Stimulated activated CD8-positive, alpha-beta memory T cell treated with anti-CD3 and anti-CD28 coated beads, Interleukin-4, amount 100 ng/mL, for 48 hours (primary cell): ENCODE results near the gene PPA1.
A peak's percentile ranks its signal among the peaks of the same experiment; 100 is the strongest.
"Not testable (repeated sequence)": the region's sequence is repeated elsewhere in the genome, so short reads cannot be mapped to it uniquely, and the experiment has no call there.

Source experiments
- DNase-seq: peaks from one replicate; pipeline ENCODE4 v3.0.0-alpha.2; 2020

PPA1 gene

DNA sequence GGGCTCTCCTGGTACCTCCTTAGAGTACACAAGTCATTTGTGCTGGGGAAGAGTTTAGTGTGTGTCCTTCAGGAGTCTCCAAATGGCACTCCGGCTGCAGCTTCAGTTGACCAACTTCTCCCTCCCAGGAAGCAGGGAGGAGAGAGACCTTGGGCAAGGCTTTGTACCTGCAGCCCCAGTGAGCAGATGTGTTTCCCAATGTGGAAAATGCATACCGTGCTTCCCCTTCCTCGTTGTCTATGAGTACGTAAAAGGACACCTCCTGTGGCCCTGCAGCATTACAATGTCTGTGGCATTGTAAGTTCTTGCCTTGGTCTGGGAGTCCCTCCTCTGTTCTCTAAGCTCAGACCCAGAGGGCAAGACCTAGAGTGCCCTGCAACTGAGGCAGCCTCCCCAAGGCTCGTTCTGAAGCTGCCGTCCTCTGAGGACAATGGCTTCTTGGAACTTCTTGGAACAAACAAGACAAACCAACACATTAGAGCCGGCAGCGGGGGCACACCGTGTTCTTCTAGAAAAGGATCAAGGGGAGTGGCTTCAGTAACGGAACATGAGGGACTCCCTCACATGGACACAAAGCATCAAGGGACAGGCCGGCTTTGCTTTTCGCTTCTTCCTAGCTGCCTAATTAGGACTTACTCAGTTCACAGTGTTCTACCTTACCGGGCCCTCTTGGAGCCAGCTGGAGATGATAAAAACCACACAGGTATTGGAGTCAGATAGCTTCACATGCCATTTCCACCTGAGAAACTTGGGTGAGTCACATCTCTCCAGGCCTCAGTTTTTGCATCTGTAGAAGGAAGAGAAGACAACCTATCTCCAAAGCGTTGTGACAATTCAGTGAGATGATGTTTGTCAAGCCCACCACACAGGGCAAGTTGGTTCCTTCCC, 20.9 kb upstream of the PPA1 start:
- no peak for DNase-seq

DNA sequence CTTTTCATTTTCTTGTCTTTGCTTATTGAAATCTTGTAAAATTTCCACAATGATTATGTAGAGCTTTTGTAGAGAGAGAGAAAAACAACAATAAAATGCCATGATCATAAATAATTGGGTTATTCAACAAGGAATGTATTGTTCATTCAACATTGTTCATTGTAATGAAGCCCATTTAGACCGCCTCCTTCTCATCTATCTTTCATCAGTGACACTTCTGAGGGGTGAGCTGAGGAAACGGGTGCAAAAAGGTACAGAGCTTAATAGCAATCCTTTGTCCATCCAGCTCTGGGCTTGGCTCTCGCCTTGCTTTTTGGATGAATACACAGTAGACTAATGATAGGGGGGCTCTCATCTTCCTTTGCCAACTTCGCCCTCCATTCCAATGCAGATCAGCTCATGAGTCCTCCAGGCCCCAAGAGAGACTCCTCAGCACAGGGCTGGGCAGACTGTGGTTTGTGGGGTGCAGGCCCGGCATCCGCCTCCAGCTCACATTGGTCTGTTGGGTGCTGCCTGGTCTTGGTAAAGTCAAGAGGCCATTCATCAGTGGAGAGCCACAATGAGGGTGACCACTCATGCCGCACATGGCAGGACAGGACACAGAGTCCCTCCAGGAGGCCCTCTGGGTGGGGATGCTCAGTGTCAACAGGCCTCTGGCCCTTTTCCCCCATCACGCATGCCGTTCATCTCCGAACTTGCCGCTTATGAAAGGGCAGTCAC, 17.9 kb upstream of the PPA1 start:
- no peak for DNase-seq

DNA sequence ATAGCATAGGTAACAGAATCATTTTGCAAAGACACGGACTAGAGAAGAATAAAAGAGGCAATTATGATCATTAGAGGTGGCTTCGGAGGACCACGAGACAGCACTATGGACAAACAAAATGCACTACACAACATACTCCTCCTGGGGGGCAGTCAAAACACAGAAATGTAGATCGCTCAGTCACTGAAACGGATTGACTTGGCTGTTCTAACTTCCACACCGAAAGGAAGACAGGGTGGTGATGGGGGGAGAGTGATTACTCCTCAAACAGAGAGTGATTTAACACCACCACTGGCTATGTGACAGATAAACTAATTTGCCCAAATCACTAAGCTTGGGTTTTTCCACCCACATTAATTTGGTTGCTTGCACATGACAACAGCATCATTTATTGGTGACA, 14.1 kb upstream of the PPA1 start:
- DNase-seq = no peak

DNA sequence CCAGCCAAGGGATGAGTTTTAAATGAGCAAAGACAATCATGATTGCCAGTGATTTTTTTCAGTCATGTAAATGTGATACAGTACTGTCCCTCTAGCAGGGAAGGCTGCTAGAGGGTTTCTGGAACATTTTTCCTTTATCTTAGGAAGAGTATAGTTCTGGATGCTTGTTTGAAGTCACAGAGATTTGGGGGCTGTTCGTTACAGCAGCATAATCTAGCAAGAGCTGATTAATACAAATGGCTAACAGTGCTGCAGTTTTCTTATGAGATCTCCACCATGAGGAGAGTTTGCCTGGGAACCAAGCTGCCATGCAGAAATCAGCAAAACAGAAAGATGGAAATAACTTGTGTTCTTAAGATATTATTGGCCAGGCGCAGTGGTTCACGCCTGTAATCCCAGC, 7.9 kb upstream of the PPA1 start:
- DNase-seq = no peak

DNA sequence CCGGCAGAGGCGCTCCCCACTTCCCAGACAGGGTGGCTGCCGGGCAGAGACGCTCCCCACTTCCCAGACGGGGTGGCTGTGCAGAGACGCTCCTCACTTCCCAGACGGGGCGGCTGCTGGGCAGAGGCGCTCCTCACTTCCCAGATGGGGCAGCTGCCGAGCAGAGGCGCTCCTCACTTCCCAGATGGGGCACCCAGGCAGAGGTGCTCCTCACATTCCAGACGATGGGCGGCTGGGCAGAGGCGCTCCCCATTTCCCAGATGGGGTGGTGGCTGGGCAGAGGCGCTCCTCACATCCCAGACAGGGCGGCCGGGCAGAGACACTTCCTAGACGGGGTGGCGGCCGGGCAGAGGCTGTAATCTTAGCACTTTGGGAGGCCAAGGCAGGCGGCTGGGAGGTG, 6.8 kb upstream of the PPA1 start:
- DNase-seq = not testable (repeated sequence)

DNA sequence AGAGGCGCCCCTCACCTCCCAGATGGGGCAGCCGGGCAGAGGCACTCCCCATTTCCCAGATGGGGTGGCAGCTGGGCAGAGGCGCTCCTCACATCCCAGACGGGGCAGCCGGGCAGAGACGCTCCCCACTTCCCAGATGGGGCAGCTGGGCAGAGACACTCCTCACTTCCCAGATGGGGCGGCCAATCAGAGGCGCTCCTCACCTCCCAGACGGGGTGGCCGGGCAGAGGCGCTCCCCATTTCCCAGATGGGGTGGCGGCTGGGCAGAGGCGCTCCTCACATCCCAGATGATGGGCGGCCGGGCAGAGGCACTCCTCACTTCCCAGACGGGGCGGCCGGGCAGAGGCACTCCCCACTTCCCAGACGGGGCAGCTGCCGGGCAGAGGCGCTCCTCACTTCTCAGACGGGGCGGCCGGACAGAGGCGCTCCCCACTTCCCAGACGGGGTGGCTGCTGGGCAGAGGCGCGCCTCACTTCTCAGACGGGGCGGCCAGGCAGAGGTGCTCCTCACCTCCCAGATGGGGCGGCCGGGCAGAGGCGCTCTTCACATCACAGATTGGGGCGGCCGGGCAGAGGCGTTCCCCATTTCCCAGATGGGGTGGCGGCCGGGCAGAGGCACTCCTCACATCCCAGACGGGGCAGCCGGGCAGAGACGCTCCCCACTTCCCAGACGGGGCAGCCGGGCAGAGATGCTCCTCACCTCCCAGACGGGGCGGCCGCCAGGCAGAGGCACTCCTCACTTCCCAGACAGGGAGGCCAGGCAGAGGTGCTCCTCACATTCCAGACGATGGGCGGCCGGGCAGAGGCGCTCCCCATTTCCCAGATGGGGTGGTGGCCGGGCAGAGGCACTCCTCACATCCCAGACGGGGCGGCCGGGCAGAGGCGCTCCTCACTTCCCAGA, 6.1 kb upstream of the PPA1 start:
- DNase-seq = not testable (repeated sequence)

DNA sequence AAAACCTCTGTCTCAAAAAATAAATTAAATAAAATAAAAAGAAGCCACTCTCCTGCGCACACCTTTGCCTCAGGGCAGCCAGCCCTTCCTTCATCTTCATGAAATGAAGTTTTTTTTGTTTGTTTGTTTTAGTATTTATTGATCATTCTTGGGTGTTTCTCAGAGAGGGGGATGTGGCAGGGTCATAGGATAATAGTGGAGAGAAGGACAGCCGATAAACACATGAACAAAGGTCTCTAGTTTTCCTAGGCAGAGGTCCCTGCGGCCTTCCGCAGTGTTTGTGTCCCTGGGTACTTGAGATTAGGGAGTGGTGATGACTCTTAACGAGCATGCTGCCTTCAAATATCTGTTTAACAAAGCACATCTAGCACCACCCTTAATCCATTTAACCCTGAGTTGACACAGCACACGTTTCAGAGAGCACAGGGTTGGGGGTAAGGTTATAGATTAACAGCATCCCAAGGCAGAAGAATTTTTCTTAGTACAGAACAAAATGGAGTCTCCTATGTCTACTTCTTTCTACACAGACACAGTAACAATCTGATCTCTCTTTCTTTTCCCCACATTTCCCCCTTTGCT, 4.8 kb upstream of the PPA1 start:
- not testable (repeated sequence) for DNase-seq

DNA sequence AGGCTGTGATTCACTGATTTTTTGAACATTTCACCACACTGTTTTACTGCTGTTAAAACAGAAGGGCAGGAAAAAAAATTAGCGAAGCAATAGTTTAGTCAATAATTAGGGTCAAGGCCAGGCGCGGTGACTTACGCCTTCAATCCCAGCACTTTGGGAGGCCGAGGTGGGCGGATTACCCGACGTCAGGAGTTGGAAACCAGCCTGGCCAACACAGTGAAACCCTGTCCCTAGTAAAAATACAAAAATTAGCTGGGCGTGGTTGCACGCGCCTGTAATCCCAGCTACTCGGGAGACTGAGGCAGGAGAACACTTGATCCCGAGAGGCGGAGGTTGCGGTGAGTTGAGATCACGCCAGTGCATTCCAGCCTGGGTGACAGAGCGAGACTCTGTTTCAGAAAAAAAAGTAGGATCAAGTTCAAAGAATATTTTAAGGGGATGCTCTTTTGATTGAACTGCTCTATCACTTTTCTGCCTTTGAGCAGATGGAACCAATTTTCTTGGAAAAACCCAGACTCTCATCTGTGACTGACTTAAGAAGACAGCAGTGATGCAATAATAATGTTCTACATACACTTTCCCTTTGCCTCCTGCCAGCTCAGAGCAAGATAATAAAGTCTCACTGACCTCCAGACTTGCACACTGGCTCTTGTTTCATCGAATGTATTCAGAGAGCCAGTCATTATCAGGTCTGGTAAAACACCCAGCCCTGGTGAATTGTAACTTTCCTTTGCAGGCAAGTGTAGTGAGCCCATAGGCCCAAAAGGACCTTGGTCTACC, 1.6 kb upstream of the PPA1 start:
- no peak for DNase-seq

DNA sequence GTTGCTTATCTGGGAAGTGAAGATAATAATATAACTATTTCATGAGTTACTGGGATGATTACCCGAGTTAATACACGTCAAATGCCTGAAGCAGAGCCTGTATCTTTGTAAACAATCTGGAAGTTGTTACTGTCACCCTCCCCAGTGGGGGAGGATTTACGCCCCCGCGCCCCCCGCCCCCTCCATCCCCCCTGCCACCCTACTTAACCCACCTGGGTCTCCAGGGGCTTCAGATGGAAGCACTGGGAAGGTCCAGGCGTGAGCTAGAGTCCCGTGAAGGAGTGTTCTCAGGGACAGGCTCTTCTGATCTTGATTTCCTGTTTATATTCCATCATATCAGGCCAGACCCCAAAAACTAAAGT, 691 bp upstream of the PPA1 start:
- no peak for DNase-seq

DNA sequence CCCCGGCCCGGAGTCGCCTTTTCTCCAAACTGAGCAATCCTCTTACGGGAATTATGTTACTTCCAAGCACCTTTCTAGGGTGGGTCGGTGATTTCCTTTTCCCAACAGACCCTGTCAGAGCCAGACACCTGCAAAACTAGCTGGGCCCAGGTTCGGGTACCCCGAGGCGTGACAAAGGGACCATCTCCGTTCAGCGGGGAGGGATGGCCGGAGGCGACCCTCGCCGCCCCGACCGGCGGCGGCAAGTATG, 445 bp downstream of the PPA1 start:
- DNase-seq = peak; percentile 35

DNA sequence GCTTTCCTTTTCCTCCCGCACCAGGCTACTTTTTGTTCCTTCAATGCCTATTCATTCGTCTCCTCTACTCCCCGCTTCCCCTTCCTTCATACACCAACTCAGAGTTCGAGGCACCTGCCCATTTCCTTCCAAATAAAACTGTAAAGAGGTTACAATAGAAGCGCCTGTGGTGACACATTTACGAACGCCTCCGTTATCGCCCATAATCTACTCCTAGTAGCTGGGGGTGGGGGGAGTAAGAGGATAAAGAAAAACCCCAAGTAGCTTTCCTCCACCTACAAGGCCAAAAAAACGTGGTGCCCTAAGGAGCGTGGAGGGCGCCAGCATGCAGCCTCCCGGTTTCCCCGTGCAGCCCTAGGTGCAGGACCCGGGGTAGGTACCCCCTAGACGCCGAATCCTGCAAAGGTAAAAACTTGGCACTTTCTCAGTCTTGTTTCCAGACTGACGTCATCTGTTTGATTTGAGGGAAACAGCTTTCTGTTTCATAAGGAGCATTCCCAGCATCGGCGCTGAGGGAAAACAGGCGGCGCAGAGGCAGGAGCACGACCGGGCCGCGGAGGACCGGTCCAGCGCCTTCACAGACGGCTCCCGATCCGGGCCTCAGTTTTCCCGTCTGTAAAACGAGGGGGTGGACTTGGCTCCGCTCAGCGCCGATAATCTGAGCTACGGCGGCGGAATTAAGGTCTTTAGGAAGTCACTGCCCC, 922 bp downstream of the PPA1 start:
- DNase-seq = peak; percentile 63

DNA sequence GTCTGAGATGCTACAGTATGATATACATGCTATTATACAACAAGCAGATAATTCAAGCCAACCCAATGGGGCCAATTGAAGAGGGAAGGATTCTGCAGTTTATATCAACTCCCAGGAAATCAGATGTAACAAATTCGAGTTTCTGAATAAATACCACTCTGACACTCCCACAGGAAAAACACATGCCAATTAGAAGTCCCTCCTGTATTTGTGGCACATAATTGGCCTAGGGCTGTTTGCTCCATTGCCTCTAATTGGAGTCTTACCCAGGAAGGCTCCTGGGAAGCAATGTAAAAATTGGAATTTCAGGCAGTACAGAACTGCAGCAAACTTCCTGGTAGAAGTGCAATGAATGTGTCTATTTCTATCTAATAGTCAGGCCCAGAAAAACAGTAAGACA, 4.7 kb downstream of the PPA1 start:
- no peak for DNase-seq

DNA sequence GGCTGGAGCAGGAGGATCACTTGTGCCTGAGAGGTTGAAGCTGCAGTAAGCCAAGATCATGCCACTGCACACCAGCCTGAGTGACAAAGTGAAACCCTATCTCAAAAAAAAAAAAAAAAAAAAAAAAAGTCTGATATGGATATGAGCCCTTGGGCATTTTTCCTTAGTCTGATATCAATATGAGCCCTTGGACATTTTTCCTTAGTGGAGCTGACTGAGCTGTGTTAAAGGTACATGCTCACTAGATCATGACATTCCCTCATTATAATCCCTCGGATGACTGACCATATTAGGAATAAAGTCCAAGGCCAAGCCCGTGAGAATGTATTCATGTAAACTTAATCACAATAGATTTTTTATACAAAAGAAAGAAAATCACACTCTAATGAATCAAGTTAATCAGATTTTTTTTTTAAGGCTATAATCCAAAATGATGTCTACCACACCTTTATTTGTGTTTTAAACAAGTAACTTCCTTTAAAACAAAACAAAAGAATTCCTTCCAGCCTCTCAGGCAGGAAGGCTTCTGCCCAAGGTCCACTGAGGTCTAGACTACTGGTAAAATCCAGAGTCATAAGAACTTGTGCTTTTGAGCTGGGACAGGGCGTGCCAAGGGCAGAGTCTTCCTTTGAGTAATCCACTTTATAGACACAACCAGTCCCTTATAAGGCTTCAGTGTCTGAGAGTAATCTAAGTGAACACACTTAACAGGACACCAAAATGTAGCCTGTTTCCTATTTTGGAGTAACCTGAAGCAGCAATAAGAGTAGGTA, 5.5 kb downstream of the PPA1 start:
- no peak for DNase-seq

DNA sequence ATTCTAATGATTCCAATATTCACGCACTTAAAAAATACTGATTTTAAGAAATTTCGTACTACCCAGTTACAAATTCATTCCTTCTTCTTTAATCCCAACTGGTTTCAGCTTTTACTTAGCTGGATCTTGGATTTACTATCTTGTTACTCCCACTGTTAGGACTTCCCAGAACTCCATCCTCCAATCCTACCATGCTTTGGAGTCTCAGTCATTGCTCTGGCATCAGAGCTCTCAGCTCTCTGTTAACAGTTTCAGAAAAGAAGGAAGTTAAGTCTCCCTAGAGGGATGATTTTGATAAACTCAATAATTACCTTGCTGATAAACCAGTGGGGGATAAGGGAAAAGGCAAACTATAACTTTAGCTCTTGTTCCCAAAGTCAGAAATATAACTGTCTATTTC, 9.5 kb downstream of the PPA1 start:
- DNase-seq = no peak

DNA sequence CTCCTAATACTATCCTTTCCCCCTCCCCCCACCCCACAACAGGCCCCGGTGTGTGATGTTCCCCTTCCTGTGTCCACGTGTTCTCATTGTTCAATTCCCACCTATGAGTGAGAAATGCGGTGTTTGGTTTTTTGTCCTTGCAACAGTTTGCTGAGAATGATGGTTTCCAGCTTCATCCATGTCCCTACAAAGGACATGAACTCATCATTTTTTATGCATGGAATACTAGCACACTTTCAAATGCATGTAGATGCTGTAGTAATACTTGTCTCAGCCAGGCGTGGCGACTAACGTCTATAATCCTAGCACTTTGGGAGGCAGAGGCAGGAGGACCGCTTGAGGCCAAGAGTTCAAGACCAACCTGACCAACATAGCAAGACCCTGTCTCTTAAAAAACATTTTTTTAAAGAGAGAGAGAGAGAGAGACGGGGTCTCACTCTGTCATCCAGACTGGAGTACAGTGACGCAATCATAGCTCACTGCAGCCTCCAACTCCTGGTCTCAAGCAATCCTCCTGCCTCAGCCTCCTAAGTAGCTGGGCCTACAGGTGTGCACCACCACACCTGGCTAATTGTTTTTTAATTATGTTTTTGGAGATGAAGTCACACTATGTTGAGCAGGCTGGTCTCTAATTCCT, 10.3 kb downstream of the PPA1 start:
- DNase-seq = not testable (repeated sequence)

DNA sequence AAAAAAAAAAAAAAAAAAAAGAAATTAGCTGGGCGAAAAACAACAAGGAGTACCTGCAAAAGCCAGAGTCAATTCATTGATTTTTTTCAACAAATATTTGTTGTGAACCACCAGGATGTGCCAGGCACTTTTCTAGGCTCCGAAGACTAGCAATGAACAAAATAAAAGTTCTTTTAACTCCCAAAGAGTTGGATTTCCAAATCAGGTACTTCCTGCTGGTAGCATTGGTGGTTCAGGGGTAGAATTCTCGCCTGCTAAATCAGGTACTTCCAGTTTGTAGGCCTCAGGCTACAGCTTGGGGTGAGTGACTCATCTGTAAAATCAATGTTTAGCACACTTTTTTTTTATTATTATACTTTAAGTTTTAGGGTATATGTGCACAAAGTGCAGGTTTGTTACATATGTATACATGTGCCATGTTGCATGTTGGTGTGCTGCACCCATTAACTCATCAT, 10.9 kb downstream of the PPA1 start:
- DNase-seq = no peak

DNA sequence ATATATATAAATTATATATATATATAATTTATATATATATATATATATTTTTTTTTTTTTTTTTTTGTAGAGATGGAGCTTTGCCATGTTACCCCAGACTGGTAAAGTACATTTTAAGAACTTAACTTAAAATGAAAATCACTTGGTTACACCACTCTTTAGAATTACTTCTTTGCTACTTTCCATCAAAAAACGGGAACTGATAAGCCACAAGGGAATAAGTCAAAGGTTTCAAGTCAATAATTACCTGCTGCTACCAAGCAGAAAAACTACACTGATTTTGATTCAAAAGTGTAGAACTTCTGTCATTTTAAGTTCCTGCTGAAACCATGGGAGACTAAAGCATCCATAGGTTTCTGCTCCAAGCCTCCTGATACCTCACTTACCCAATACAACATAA, 12.2 kb downstream of the PPA1 start:
- DNase-seq = no peak

DNA sequence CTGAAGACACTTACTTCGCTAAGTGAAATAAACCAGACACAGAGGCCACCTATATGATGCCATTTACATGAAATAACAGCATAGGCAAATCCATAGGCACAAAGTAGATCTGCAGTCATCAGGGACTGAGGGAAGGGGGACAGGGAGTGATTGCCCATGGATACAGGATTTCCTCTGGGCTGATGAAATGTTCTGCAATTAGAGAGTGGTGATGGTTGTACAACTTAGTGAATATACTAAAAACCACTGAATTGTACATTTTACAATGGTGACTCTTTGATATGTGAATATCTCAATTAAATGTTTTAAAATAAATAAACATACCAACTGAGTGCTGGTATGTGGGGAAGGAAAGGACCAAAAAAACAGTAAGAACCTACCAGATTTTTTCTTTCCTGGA, 20.4 kb downstream of the PPA1 start:
- no peak for DNase-seq

DNA sequence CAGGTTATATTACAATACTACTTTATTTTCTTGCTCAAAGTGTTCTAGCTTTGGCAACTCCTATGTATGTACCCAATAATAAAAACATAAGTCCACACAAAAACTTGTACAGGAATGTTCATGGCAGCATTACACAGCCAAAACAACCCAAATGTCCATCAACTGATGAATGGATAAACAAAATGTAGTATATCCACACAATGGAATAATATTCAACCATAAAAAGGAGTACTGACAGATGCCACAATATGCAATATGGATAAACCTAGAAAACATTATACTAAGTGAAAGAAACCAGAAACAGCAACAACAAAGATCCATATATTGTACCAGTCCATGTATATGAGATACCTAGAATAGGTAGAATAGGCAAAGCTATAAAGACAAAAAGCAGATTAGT, 21.0 kb downstream of the PPA1 start:
- no peak for DNase-seq

DNA sequence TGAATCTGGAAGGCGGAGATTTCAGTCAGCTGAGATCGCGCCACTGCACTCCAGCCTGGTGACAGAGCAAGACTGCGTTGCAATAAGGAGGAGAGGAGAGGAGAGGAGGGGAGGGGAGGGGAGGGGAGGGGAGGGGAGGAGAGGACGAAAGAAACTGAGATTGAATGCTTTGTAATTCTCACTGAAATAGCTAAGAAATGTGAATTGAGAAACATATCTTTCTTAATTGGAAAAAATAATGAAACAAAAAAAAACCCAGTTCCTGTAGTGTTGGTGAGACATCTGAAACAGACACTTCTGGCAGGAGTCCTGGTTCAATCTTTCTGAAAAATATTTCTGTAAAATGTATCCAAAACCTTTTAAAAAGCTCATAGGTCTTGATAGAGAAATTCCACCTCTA, 26.5 kb downstream of the PPA1 start:
- DNase-seq = no peak

DNA sequence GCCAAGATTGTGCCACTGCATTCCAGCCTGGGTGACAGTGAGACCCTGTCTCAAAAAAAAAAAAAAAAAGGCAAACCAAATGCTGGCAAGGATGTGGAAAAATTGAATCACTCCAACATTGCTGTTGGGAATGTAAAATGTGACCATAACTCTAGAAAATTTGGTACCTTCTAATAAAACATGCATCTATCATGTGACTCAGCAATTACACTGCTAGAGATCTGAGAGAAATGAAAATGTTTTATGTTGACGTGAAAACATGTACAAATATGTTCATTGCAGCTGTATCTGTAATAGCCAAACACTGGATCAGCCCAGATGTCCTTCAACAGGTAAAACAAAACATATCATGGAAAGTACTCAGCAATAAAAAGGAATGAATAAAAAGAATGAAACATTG, 32.1 kb downstream of the PPA1 start:
- DNase-seq = no peak
